Right lung (tissue), 5 donors: Measurements from ENCODE around the gene ZNF837. TPM values are rescaled to one million over a fixed set of nuclear protein-coding genes. Genes with fewer than 3 reads are reported as not detected.
A peak's percentile ranks its signal among the peaks of the same experiment; 100 is the strongest.
"Not testable (repeated sequence)": the region's sequence is repeated elsewhere in the genome, so short reads cannot be mapped to it uniquely, and the experiment has no call there.

Experiments
- DNase-seq, 2 donors: peaks; one replicate each; pipeline ENCODE4 v3.0.0-alpha.2; 2013
- polyA plus RNA-seq, 5 donors: library from polyadenylated mRNA; unstranded; fragments of 120-200 nt; gene quantifications; one replicate each; pipeline versions ENCODE4 v1.2.1 to v1.2.3, GENCODE V29; 2013; ENCODE audit warnings: inconsistent platforms in 1 of 5, low replicate concordance in 1 of 5; ENCODE audit not compliant: insufficient read length in 5 of 5, insufficient read depth in 1 of 5

Gene ZNF837
- polyA plus RNA-seq, 5 donors, result 1.4 to 4.2 (median 2.2) TPM

DNA sequence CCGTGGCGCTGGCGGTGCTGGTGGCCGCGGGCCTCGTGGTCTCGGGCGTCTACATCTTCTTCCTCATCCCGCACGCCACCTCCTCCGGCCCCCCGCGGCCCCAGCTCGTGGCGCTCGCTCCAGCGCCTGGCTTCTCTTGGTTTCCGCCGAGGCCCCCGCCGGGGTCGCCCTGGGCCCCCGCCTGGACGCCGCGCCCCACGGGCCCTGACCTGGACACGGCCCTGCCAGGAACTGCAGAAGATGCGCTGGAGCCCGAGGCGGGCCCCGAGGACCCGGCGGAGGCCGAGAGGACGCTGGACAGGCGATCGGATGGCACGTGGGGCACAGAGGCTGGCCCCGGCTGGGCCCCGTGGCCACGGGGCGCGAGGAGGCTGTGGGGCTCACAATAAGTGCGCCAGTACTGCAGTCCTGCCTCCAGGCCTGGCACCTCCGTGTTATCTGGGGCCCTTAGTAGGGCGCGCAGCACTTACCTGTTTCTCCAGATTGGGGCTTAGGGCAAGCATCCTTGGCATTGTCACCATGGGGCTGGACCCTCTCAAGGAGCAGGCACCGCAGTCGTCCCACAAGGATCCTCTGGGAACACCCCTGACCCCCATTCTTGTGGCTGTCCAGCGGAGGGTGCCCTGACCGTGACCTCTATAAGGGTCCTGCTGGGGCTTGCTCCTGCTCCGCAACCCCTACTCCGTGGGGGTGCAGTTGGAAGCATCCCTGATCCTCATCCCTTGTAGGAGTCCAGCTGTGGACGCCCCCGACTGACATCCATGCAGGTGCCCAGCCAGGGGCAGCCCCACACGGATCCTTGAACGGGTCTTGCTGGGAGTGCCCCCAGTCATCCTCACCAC, 16.1 kb upstream of the ZNF837 start:
- no peak for DNase-seq

DNA sequence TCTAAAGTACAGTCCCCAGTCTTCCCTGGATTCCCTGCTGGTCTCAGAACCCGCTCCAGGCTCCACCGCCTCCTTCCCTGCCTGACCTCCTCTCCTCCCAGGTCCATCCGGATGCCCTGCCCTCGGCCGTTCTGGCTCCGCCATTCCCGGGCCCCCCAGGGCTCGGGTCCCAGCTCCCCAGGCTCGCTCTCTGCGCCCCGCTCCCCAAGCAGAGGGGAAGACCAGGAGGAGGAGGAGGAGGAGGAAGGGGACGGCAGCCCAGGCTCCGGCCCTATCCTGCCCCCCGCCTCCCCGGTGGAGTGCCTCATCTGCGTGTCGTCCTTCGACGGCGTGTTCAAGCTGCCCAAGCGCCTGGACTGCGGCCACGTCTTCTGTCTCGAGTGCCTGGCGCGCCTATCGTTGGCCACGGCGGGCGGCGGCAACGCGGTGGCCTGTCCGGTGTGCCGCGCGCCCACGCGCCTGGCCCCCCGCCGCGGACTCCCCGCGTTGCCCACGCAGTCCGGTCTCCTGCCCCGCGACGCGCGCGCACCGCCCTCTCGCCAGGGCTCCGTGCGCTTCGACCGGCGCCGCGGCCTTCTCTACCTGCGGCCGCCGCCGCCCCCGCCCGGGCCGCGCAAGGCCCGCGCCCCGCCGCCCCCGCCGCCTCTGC, 15.3 kb upstream of the ZNF837 start:
- DNase-seq, result no peak

DNA sequence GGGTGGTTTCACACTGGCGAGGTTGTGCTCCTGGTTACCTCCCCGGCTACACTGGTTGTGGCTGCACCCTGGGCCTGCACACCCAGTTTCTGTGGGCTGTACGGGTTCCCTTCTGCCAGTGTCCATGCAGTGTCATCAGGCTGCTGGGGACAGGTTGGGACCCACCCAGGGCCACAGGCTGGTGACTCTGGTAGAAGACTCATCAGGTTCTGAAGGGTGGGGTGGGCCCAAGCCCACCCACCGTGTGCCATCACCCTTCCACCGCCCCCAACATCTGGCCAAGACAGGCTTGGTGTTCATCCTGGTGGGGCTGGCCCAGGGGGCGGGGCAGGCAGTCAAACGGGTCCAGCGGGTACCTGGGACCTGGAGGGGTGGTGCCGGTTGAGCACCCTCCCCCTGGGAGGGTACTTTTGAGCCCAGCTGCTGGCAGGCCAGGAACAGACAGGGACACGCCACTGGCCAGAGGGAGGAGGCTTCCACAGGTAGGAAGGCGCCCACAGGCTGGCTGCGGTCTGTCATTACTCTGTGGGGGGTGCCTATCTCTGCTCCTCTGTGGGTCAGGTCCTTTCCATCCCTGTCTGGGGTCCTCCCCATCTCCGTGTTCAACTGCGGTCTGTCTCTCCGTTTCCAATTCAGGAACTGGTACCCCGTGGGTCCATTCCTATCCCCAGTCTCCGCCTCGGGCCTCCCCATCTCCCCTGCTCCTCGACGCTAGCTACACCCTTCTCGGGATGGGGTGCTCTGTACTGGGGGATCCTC, 14.6 kb upstream of the ZNF837 start, which contains the start of gene RNF225:
TSS of gene RNF225 (plus strand) at position 437 of the 759 bp plus-strand sequence. CDS start 434 bp downstream, outside the sequence.
- DNase-seq, result no peak

GRCh38 chr19:58394821-58395219, 14.0 kb upstream of the ZNF837 start:
- no peak for DNase-seq

- no peak for DNase-seq
These were observed 12.8 kb upstream of the ZNF837 start for GRCh38 chr19:58393725-58394033.

- no peak for DNase-seq
These were observed 12.3 kb upstream of the ZNF837 start for GRCh38 chr19:58392945-58393724.

- no peak for DNase-seq
These were observed 7.3 kb upstream of the ZNF837 start for GRCh38 chr19:58388175-58388526.

GRCh38 chr19:58387338-58388174, 6.7 kb upstream of the ZNF837 start:
- DNase-seq, result no peak

DNA sequence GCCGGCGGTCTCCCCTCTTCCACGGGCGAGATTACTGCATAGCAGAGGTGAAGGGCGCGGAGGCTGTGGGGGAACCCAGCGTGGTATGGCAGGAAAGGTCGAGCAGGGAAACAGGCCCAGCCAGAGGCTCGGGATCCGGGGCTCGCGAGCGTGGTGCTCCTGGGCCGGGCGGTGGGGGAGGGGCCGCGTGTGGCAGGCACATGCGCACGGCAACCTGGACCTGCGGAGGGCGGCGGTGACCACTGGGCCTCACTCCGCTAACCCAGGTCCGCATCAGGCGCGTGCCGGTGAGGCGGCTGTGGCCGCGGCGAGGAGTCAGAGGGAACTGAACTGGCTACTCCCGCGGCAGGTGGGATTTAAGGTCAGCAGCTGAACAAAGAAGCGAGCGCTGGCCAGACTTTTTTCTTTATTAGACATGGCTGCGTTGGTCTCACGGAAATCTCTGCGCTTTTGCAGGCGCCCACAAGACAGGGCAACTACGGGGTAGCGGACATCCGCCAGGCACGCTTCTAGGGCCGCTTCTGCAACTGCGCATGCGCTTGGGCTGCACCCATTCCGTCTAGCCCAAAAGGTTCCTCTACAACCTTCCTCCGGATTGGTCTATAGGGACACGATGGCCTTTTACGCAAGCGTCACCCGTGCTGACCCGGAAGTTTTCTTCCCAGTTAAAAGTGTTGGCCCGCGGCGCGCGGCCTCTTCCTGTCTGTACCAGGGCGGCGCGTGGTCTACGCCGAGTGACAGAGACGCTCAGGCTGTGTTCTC, 5.9 kb upstream of the ZNF837 start, which contains the start of gene RPS5:
TSS of gene RPS5 (plus strand) at position 694 of the 762 bp plus-strand sequence. CDS start 869 bp downstream, outside the sequence.
- DNase-seq, result peak; percentile 97

DNA sequence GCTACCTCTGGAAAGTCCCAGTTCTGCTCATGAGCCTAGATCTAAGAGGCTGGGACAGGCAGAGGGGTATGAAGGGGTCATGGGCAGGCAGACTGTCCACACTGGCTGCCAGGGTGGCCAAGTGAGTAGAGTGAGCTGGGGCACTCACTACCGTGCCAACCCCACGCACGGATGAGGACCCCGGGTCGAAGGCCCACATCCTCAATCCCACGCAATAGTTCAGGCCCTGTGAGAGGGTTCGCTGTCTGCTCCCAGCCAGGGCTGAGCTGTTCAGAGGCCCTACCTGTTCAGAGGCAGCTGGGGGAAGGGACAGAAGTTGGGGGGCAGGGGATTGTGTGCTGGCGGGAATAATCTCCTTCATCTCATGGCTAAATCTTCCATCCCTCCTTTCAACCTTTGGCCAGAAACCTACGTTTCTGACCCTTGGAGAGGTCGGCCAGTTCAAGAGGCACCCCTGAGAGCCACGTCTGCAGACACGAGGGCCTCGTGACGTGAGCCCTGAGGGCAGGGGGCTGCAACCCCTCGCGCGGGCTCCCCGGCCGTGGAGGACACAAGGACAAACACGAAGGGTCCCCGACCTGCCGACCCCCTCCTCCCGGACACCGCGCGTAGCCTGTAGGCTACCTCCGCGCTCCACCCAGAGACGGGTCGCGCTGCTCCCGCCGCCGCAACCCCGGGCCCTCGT, 5.2 kb upstream of the ZNF837 start:
- no peak for DNase-seq

DNA sequence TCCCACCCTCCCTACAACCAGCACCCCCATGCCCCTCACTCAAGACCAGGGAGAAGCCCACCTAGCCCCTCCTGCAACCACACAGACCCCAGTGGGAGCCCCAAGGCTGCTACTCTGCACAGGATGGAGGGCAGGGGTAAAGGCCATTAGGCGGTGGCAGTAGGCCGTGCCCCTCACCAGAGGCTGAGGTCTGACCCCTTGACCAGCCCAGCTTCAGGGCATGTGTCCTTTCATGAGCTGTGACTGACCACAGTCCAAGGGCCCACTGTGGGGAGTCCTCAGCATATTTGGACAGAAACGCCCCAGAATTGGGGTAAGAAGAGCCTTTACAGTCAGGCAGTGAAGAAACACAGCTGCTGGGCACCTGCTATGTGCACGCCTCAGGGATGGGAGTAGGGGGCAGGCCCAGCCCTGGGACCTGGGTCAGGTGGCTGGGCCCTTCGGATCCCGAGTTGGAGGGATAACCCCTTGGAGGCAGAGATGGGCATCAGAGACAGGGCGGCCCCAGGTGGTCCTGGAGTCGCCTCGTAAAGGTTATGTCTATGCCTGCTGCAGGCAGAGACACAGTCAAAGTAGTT, 4.6 kb upstream of the ZNF837 start:
- DNase-seq, result no peak

DNA sequence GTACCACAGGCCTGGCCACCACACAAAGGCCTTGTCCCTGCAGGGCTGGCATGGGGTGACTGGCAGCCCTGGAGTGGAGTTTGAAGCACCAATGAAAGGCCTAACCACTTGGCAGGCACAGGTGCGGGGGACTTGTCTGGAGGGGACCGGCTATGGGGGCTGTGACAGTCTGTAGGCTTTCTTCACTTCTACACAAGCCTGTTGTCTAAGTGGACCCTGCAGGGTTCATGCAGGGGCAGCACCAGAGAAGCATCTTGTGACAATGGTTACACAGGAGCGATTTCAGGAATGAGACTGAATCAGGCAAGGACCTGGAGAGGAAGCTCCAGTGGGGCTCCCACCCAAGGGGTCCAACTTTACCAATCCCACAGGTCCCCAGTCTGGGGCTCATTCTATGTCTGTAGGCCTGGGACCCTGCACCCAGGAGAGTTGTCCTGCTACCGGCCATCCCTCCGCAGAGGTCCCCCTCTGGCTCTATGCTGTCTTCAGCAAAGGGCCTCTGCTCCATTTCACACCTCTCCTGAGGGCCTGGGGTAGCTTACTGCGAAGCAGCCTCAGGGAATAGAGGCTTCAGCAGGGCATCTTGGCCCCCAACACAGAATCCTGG, 2.3 kb upstream of the ZNF837 start:
- DNase-seq, result no peak

DNA sequence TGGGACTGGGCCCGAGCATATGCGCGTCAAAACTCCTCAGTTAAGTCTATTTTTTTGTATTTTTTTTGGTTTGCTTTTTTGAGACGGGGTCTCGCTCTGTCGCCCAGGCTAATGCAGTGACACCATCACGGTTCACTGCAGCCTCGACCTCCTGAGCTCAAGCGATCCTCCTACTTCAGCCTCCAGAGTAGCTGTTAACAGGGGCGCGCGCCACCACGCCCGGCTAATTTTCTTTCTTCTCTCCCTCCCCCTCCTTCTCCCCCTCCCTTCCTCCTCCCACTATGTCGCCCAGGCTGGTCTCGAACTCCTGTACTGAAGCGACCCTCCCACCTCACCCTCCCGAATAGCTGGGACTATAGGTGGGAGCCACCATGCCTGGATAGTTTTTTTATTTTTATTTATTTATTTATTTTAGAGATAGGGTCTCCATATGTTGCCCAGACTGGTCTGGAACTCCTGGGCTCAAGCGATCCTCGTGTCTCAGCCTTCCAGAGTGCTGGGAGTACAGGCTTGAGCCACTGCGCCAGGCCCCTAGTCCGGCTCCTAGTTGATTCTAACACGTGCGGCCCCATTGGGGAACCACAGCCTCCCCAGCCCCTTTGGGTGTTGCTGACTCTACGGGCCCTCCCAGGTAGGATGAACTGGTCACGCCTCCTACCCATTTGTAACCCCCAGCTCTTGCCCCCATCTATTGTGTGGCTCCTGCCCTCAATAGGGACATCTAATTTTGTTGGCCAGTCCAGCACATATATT, 806 bp upstream of the ZNF837 start:
- DNase-seq, result no peak

DNA sequence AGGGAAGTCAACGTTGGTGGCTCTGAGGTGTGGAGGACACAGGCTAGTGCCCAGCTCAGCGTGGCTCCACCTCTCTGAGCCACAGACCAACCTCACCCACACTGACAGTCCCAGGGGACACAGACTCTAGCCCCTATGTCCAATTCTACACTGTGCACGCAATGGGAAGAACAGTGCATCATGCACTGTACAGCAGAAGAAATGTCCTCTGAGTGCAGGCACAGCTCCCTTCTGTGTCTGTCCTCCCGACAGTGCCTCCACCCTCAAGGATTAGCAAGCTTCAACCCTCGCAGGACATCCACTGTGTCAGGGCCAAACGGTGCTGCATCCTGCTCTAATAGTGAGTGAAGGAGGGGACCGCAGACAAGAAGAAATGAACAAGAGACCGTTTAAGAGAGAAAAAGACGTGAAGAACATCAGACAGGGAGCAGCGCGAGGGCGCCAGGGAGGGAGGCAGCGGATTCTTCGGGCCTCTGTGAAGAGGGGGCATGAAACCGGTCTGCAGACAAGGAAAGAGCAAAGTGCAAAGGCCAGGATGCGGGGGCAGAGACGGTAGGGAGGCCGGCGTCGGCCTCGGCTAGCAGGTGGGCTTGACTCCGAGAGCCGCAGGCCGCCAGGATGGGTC, 681 bp downstream of the ZNF837 start:
- no peak for DNase-seq

DNA sequence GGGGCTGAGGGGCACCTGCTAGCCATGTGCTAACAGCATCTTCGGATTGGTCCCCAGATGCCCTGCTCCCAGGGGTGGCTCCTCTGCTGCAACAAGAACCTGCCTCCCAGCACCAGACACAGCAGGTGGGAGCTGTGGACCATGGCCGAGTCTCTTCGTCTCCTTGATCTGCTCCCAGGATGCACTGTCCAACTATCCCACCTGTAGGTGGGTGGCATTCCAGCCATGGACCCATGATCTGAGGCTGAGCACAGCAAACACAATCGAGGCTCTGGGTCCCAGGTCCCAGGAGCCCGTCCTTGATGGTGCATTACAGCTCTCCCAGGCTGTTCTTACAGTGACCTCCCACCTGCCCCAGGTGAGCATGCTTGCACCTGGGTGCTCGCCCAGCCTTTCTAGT, 1.6 kb downstream of the ZNF837 start:
- DNase-seq, result no peak

GRCh38 chr19:58376724-58377123, 4.1 kb downstream of the ZNF837 start:
- DNase-seq, result not testable (repeated sequence)

GRCh38 chr19:58374200-58374599, 6.6 kb downstream of the ZNF837 start:
- DNase-seq, result no peak
